WTC11 (cell line): ENCODE results near the gene WNT8A. TPM values are rescaled to one million over a fixed set of nuclear protein-coding genes. Genes with fewer than 3 reads are reported as not detected.

Experiments used
- ATAC-seq: fragments of 200-7000 bp; cut with Tn5 transposase; 2 replicates; pipeline ENCODE4 v1.10.0; 2021; ENCODE audit warnings: mild to moderate bottlenecking, moderate library complexity
- CTCF ChIA-PET: fragments of 300-600 bp; sonication (Branson Sonifier 250); formaldehyde crosslinking; loops from one replicate; lab custom pipeline; 2021; ENCODE audit warnings: antibody characterized with exemption; lab: Charles Lee
- POLR2A ChIA-PET: fragments of 350-600 bp; sonication (Branson Sonifier 250); formaldehyde crosslinking; loops from one replicate; lab custom pipeline; 2021; ENCODE audit warnings: antibody characterized with exemption; lab: Charles Lee
- DNase-seq: peaks from one replicate; pipeline ENCODE4 v3.0.0; 2021; ENCODE audit warnings: low spot score
- H3K27ac Mint-ChIP-seq: 2 replicates; pipeline ENCODE4 v1.8.0; 2021; ENCODE audit warnings: mixed read lengths
- H3K27me3 Mint-ChIP-seq: 2 replicates; pipeline ENCODE4 v1.8.0; 2021; ENCODE audit warnings: low read depth, mild to moderate bottlenecking, moderate library complexity, mixed read lengths
- H3K36me3 Mint-ChIP-seq: 2 replicates; pipeline ENCODE4 v1.8.0; 2021; ENCODE audit warnings: mixed read lengths
- H3K4me1 Mint-ChIP-seq: 2 replicates; pipeline ENCODE4 v1.8.0; 2022; ENCODE audit warnings: mixed read lengths
- H3K4me3 Mint-ChIP-seq: 2 replicates; pipeline ENCODE4 v1.8.0; 2021; ENCODE audit warnings: mild to moderate bottlenecking, moderate library complexity, mixed read lengths
- H3K9me3 Mint-ChIP-seq: 2 replicates; pipeline ENCODE4 v1.8.0; 2021; ENCODE audit warnings: mixed read lengths
- ATF1 ChIP-seq: sonication (generic); formaldehyde crosslinking; IDR thresholded peaks from 2 replicates; pipeline ENCODE4 v1.8.1; 2023; ENCODE audit warnings: mild to moderate bottlenecking, moderate library complexity, missing genetic modification reagents
- E2F4 ChIP-seq: sonication (generic); formaldehyde crosslinking; IDR thresholded peaks from 2 replicates; pipeline ENCODE4 v1.8.1; 2022; ENCODE audit warnings: low read depth, mild to moderate bottlenecking, moderate library complexity, missing genetic modification reagents, borderline replicate concordance
- E2F5 ChIP-seq: sonication (generic); formaldehyde crosslinking; IDR thresholded peaks from 2 replicates; pipeline ENCODE4 v1.8.1; 2022; ENCODE audit warnings: mild to moderate bottlenecking, moderate library complexity, missing genetic modification reagents
- ERG ChIP-seq: fragments of 250-450 bp; sonication (Bioruptor Pico); IDR thresholded peaks from 2 replicates; pipeline ENCODE4 v1.8.0; 2021; ENCODE audit warnings: mild to moderate bottlenecking
- GRHL2 ChIP-seq: fragments of 250-450 bp; sonication (Bioruptor Pico); IDR thresholded peaks from 2 replicates; pipeline ENCODE4 v1.8.0; 2022; ENCODE audit warnings: mild to moderate bottlenecking, moderate library complexity; ENCODE audit not compliant: insufficient replicate concordance, severe bottlenecking
- MLX ChIP-seq: sonication (generic); formaldehyde crosslinking; IDR thresholded peaks from 2 replicates; pipeline ENCODE4 v1.8.1; 2023; ENCODE audit warnings: mild to moderate bottlenecking, missing genetic modification reagents, moderate library complexity
- NFATC4 ChIP-seq: fragments of 250-450 bp; sonication (Bioruptor Pico); IDR thresholded peaks from 2 replicates; pipeline ENCODE4 v1.9.0; 2021; ENCODE audit warnings: mild to moderate bottlenecking
- NR1H2 ChIP-seq: sonication (generic); formaldehyde crosslinking; IDR thresholded peaks from 2 replicates; pipeline ENCODE4 v1.9.0; 2021; ENCODE audit warnings: mild to moderate bottlenecking, moderate library complexity, missing genetic modification reagents
- NR2C2 ChIP-seq: sonication (generic); formaldehyde crosslinking; IDR thresholded peaks from 2 replicates; pipeline ENCODE4 v1.8.0; 2022; ENCODE audit warnings: mild to moderate bottlenecking, missing genetic modification reagents
- PRRX2 ChIP-seq: fragments of 250-450 bp; sonication (Bioruptor Pico); IDR thresholded peaks from 2 replicates; pipeline ENCODE4 v1.8.0; 2021; ENCODE audit warnings: mild to moderate bottlenecking
- SMAD3 ChIP-seq: sonication (generic); formaldehyde crosslinking; IDR thresholded peaks from 2 replicates; pipeline ENCODE4 v1.8.0; 2022; ENCODE audit warnings: missing genetic modification reagents, mild to moderate bottlenecking, borderline replicate concordance
- SP1 ChIP-seq: sonication (generic); formaldehyde crosslinking; conservative IDR thresholded peaks from 2 replicates; pipeline ENCODE4 v1.8.1; 2022; ENCODE audit warnings: missing genetic modification reagents
- USF2 ChIP-seq: sonication (generic); formaldehyde crosslinking; IDR thresholded peaks from 2 replicates; pipeline ENCODE4 v1.8.1; 2023; ENCODE audit warnings: mild to moderate bottlenecking, missing genetic modification reagents, moderate library complexity
- ZMAT4 ChIP-seq: fragments of 250-450 bp; sonication (Bioruptor Pico); IDR thresholded peaks from 2 replicates; pipeline ENCODE4 v1.9.0; 2021; ENCODE audit warnings: mild to moderate bottlenecking
- ZNF396 ChIP-seq: fragments of 250-450 bp; sonication (Bioruptor Pico); IDR thresholded peaks from 2 replicates; pipeline ENCODE4 v1.8.0; 2021; ENCODE audit warnings: mild to moderate bottlenecking, moderate library complexity, borderline replicate concordance
- ZSCAN18 ChIP-seq: fragments of 250-450 bp; sonication (Bioruptor Pico); IDR thresholded peaks from 2 replicates; pipeline ENCODE4 v2.1.2; 2022; ENCODE audit warnings: mild to moderate bottlenecking, moderate library complexity
- total RNA-seq: library from RNA; stranded (reverse); gene quantifications from 3 replicates; pipeline ENCODE4 v1.2.3, GENCODE V29; 2021

The WNT8A gene
- total RNA-seq, 1 experiment from 2014 or later: not detected

- peaks cover 61% of the 10 kb centered on the region for H3K4me1 Mint-ChIP-seq
- POLR2A ChIA-PET: no interaction called here
- TF ChIP-seq ZSCAN18 (CRISPR knock-in tag): no peak
- TF ChIP-seq E2F5 (CRISPR knock-in tag): no peak
- TF ChIP-seq NFATC4: no peak
- TF ChIP-seq USF2 (CRISPR knock-in tag): no peak
- no peak for TF ChIP-seq MLX (CRISPR knock-in tag)
- TF ChIP-seq ZNF396: no peak
- TF ChIP-seq SMAD3 (CRISPR knock-in tag): no peak
- no peak for TF ChIP-seq ATF1
- no peak for TF ChIP-seq E2F4
- TF ChIP-seq GRHL2 (CRISPR knock-in tag): no peak
- TF ChIP-seq PRRX2 (CRISPR knock-in tag): no peak
- TF ChIP-seq NR2C2 (CRISPR knock-in tag): no peak
- no peak for TF ChIP-seq ZMAT4 (CRISPR knock-in tag)
- TF ChIP-seq ERG (CRISPR knock-in tag): no peak
- no peak for TF ChIP-seq SP1 (CRISPR knock-in tag)
- no peak for TF ChIP-seq NR1H2 (CRISPR knock-in tag)
- no peaks in the 10 kb centered on the region for H3K9me3 Mint-ChIP-seq
- no peak for ATAC-seq
- CTCF ChIA-PET: interaction anchor here (0.8 to 3.9 kb wide), 3 partner anchors 14 to 37 kb away, joined by 3 to 26 read pairs (median 3); partner anchors contain the start of gene WNT8A
- H3K36me3 Mint-ChIP-seq: peaks cover 5% of the 10 kb centered on the region; the same call in 1 of the 2 replicates
- H3K27ac Mint-ChIP-seq: no peak overlapping the region
- H3K27me3 Mint-ChIP-seq: peaks cover 100% of the 10 kb centered on the region
- no peak overlapping the region for H3K4me3 Mint-ChIP-seq
- DNase-seq: no peak
Measured at GRCh38 chr5:138096997-138097828, 13.4 kb downstream of the WNT8A start.
